ENCODE measurements around the gene CEACAM7. TPM values are rescaled to one million over a fixed set of nuclear protein-coding genes. Genes with fewer than 3 reads are reported as not detected.

The CEACAM7 gene
- total RNA-seq, 1 experiment from 2014 or later = not detected

- no peak within 1 kb of the TSS for H3K4me3 Mint-ChIP-seq
- no peak within 1 kb of the TSS for H3K9ac ChIP-seq (ENCODE audit: extremely low read depth, insufficient read length, low read length)
- H3K27me3 Mint-ChIP-seq (ENCODE audit: low read depth) = peaks cover 4% of the 10 kb centered on the region
- no CpG with 5 or more reads among the region's 7 CpGs for WGBS (ENCODE audit: extremely low coverage, insufficient read length, low lambda C conversion rate)
- no peak within 1 kb of the TSS for H3T11ph ChIP-seq (ENCODE audit: low read length)
- no peak within 1 kb of the TSS for H4K91ac ChIP-seq (ENCODE audit: insufficient read length, low read depth, low read length)
- H2AK5ac ChIP-seq (ENCODE audit: insufficient read length, low read length) = no peak within 1 kb of the TSS
- H2BK120ac ChIP-seq (ENCODE audit: low read depth, low read length, poor library complexity, severe bottlenecking) = no peak within 1 kb of the TSS
- no peak within 1 kb of the TSS for H4K5ac ChIP-seq (ENCODE audit: insufficient read length, low read depth, low read length)
- no peak within 1 kb of the TSS for H3K23ac ChIP-seq (ENCODE audit: insufficient read length, low read depth, low read length)
- H3K36me3 Mint-ChIP-seq (ENCODE audit: insufficient read depth in 1 of 3, low read depth in 3 of 3) = peaks cover 4 to 19% (median 8%) of the 10 kb centered on the region in 3 experiments; a peak in 6 of 7 replicates
- no peak within 1 kb of the TSS for H3K4me2 ChIP-seq (ENCODE audit: insufficient read depth, insufficient read length, low read length)
- H3K27ac ChIP-seq (ENCODE audit: insufficient read length, low read depth, low read length) = no peak within 1 kb of the TSS
- peak; percentile 13 for DNase-seq
- no peak within 1 kb of the TSS for H3K14ac ChIP-seq (ENCODE audit: insufficient read depth, low read length)
- H3K27ac Mint-ChIP-seq = no peak within 1 kb of the TSS
- H3K9me3 Mint-ChIP-seq = peaks cover 93 to 97% of the 10 kb centered on the region in 2 experiments
- H3K23me2 ChIP-seq (ENCODE audit: insufficient read length, low read depth, low read length, poor library complexity, severe bottlenecking) = no peaks in the 10 kb centered on the region
- no peak within 1 kb of the TSS for H2BK12ac ChIP-seq (ENCODE audit: insufficient read length, low read depth, low read length)
- no peak within 1 kb of the TSS for H3K56ac ChIP-seq (ENCODE audit: insufficient read length, low read depth, low read length)
- H2BK20ac ChIP-seq (ENCODE audit: low read depth, low read length, poor library complexity, severe bottlenecking) = no peak within 1 kb of the TSS
- no peak within 1 kb of the TSS for H3K4ac ChIP-seq (ENCODE audit: low read depth, low read length)
- no peaks in the 10 kb centered on the region for H4K20me1 ChIP-seq (ENCODE audit: control insufficient read depth, insufficient read depth, insufficient read length)
- H2AFZ ChIP-seq (ENCODE audit: low read length) = no peak within 1 kb of the TSS
- H4K8ac ChIP-seq (replicated peaks; ENCODE audit: insufficient read length, low read depth, low read length) = no peak within 1 kb of the TSS
- no peaks in the 10 kb centered on the region for H3K4me1 ChIP-seq (ENCODE audit: insufficient read depth, low read length)
- no peak for TF ChIP-seq CTCF (conservative IDR thresholded peaks at IDR 0.05)
- H2BK15ac ChIP-seq (ENCODE audit: low read depth, low read length) = no peak within 1 kb of the TSS
- no peaks in the 10 kb centered on the region for H3K79me2 ChIP-seq (ENCODE audit: insufficient read depth, low read length)
- no peak within 1 kb of the TSS for H2BK5ac ChIP-seq (ENCODE audit: insufficient read length, low read length)
- peaks cover 63% of the 10 kb centered on the region for H3K9me3 ChIP-seq (ENCODE audit: control insufficient read depth, low read depth, low read length)
- no peak within 1 kb of the TSS for H3K18ac ChIP-seq (ENCODE audit: insufficient read length, low read depth, low read length)
- H3K27me3 ChIP-seq (ENCODE audit: insufficient read depth, low read length) = no peaks in the 10 kb centered on the region
- no peaks in the 10 kb centered on the region for H3K4me1 Mint-ChIP-seq
- no peaks in the 10 kb centered on the region for H3K79me1 ChIP-seq (ENCODE audit: insufficient read depth, low read depth, low read length, poor library complexity, severe bottlenecking)
These were observed 61.2 kb downstream of the CEACAM7 start, which contains the start of gene CEACAM4 for GRCh38 chr19:41626877-41627276. Gene CEACAM4, minus strand, starts transcription at chr19:41627074. Its CDS starts 111 bp downstream, at chr19:41626963.
